GM11168 (cell line): ENCODE measurements around the gene EXD1.
"Not testable (repeated sequence)": the region's sequence is repeated elsewhere in the genome, so short reads cannot be mapped to it uniquely, and the experiment has no call there.

Source experiments
- in situ Hi-C: fragments of 300-500 bp; cut with MboI; formaldehyde crosslinking; loops from one replicate; pipeline ENCODE4 v1.12.0; 2022; ENCODE audit warnings: low sequenced_read_pairs; ENCODE audit not compliant: unreplicated experiment

Gene EXD1

DNA sequence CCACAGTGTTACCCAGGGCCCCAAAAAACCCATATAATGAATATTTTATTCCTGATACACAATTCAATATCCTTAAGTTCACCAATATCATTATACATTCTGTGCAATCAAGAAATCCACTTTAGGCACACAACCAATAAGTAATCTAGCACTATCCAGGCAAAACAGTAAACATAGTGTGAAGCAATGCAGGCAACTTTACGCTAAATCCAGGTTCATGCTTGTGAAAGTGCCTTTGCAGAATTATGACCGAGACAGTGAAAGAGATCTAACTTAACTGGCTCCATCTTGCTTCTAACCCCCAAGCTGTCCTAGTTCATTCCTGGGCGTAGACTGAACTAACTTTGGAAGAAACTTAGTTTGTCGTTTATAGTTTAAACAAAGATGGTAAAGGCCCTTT lies 80.3 kb downstream of the EXD1 start:
- in situ Hi-C loops: no loop called here

DNA sequence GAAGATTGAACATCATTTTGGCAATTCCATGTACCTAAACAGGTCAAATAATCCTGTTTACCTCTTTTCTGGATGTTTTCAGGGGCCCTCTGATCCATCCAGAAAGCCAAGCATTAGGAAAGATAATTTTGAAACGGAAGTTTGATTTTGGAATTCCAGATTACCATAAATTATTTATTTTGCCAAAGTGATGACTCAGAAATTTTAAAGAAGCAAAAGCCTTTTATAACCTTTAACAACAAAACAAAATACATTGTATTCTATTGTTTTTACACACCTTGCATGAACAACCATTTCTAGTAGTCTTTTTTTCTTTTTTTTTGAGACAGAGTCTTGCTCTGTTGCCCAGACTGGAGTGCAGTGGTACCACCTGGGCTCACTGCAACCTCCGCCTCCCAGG lies 82.5 kb downstream of the EXD1 start:
- in situ Hi-C loops: no loop called here

DNA sequence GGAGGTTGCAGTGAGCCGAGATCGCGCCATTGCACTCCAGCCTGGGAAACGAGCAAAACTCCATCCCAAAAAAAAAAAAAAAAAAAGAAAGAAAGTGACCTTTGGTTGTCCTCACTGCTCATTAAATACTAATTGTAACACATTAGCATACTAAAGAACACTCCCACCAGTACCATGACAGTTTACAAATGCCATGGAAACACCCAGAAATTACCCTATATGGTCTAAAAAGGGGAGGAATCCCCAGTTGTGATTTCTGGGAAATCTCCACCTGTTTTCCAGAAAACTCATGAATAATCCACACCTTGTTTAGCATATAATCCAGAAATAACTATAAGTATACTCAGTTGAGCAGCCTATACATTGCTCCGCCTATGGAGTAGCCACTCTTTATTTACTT lies 90.9 kb downstream of the EXD1 start:
- in situ Hi-C loops: no loop called here

- in situ Hi-C loops: not testable (repeated sequence)
Observed at GRCh38 chr15:41139112-41139511, 91.4 kb downstream of the EXD1 start.

DNA sequence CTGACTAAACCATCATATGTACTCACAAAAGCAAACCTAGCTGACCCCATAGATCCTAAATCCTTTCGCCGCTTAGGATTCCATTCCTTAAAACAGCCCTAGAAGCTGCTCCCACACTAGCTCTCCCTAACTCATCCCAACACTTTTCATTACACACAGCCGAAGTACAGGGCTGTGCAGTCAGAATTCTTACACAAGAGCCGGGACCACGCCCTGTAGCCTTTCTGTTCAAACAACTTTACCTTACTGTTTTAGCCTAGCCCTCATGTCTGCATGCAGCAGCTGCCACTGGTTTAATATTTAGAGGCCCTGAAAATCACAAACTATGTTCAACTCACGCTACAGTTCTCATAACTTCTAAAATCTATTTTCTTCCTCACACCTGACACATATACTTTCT lies 95.0 kb downstream of the EXD1 start:
- in situ Hi-C loops: not testable (repeated sequence)

DNA sequence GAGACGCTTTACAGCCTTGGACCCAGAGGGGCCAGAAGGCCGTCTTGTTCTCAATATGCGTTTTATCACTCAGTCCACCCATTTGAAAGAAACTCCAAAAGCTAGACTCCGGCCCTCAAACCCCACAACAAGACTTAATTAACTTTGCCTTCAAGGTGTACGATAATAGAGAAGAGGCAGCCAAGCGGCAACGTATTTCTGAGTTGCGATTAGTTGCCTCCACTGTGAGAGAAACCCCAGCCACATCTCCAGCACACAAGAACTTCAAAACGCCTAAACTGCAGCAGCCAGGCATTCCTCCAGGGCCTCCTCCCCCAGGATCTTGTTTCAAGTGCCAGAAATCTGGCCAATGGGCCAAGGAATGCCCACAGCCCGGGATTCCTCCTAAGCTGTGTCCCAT lies 97.1 kb downstream of the EXD1 start:
- in situ Hi-C loops: no loop called here
